Heart left ventricle (tissue), 13 donors: ENCODE data around the gene ACTN2.
A peak's percentile ranks its signal among the peaks of the same experiment; 100 is the strongest.

ENCODE experiments used
- POLR2A ChIP-seq, 2 donors: fragments of 450-650 bp; IDR thresholded peaks; one replicate each; pipeline ENCODE4 v1.6.1; 2017; ENCODE audit warnings: antibody characterized with exemption in 2 of 2, mild to moderate bottlenecking in 2 of 2, moderate library complexity in 2 of 2
- TF ChIP-seq, protein P1 (sequence below), 12 donors: fragments of 200-600 bp; sonication (generic) in 4 of 12; IDR thresholded peaks; one replicate each; pipeline versions ENCODE4 v1.5.0 to v1.8.0; 2018 to 2022; ENCODE audit warnings: antibody characterized with exemption in 12 of 12, mild to moderate bottlenecking in 5 of 12
- donor health status: ischemic (EF 13 %, LVEDD 7.1; RV severe dilation, severe dysfunction).
- donor health status: DM: no; HTN: yes; CAD: no.
- donor health status: DM: no; HTN: no; CAD: no.
- donor health status: ischemic (EF 25% LVEDD 6.9; RV normal size, moderate dysfunction).
- donor health status: ischemic (EF 25% LVEDD 5.7; RV mildly dilated, moderate dysfunction).
- donor health status: ischemic (EF 35%, LVEDD 5.7; RV mildly dilated, moderate dysfunction).
- donor health status: nonischemic (EF 11% LVEDD 7.7; RV severe dilation, severe dysfunction).
- donor health status: DM: yes; HTN: yes; CAD: no.
- donor health status: PGD.
- donor health status: ischemic (EF 29% LVEDD 5.4; RV normal size, mild dysfunction).
- donor health status: nonischemic (EF 23%, LVEDD 6.1; RV moderate dilation, normal function).

DNA sequence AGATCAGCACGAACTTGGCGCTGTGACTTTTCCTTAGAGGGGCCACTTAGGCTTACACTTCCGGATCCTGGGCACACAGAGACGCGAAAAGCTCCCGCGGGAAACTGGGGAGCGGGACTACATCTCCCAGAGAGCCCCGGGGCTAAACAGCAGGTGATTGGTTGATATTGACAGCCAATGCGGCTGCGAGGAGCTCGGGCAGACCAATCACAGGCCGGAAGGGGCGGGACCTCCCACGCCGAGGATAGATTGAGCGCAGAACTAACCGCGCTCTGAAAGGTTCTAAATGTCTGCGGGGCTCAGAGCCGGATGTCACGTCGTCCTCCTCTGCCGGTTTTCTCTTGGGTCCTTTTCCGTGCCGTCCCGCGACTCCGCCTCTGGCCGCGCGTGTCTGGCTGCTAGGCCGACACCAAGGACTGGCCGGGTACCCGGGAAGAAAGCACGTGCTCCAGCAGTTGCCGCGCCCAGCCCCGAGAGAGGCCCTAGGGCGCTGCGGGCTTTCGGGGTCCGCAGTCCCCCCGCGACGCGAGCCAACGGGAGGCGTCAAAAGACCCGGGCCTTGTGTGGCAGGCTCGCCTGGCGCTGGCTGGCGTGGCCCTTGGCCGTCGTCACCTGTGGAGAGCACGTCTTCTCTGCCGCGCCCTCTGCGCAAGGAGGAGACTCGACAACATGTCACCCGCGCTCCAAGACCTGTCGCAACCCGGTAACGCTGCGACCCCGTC, 108.9 kb downstream of the ACTN2 start, which contains the start of gene MTR:
- TF ChIP-seq, protein P1, sequence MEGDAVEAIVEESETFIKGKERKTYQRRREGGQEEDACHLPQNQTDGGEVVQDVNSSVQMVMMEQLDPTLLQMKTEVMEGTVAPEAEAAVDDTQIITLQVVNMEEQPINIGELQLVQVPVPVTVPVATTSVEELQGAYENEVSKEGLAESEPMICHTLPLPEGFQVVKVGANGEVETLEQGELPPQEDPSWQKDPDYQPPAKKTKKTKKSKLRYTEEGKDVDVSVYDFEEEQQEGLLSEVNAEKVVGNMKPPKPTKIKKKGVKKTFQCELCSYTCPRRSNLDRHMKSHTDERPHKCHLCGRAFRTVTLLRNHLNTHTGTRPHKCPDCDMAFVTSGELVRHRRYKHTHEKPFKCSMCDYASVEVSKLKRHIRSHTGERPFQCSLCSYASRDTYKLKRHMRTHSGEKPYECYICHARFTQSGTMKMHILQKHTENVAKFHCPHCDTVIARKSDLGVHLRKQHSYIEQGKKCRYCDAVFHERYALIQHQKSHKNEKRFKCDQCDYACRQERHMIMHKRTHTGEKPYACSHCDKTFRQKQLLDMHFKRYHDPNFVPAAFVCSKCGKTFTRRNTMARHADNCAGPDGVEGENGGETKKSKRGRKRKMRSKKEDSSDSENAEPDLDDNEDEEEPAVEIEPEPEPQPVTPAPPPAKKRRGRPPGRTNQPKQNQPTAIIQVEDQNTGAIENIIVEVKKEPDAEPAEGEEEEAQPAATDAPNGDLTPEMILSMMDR (IDR thresholded peaks at IDR 0.05) = no peak
- TF ChIP-seq POLR2A (IDR thresholded peaks at IDR 0.05) = peak; percentile 88 to 96
